HG02678 (cell line): Measurements from ENCODE around the gene KCNIP4.

ENCODE experiments used
- ATAC-seq: cut with Tn5 transposase; IDR thresholded peaks from one replicate; pipeline ENCODE4 v1.9.1; 2021; ENCODE audit warnings: mild to moderate bottlenecking, moderate library complexity; ENCODE audit not compliant: unreplicated experiment

KCNIP4 gene

GRCh38 chr4:20889901-20890300 is 1058.7 kb downstream of the KCNIP4 start:
- ATAC-seq, result no peak

- no peak for ATAC-seq
Measured at GRCh38 chr4:20883677-20884076, 1064.9 kb downstream of the KCNIP4 start.

- no peak for ATAC-seq
Measured at GRCh38 chr4:20883231-20883630, 1065.3 kb downstream of the KCNIP4 start.

DNA sequence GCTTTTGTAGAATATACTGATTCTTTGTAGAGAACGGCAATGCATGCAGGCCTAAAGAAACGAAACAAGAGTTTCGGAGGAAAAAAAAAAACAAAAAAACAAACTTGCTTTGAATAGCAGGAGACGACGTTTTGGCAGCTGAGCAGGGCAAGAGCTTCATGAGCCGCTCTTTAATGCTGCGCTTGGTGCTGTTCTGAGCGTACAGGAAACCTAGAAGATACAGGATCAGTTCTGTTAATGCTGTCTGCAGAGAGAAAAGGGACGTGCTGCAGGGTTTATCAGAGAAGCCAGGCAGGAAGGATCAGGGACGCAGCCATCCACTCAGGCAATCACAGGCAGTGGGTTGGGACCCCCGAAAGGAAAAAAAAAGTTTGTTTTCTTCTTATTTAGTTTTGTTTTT is 1066.1 kb downstream of the KCNIP4 start:
- no peak for ATAC-seq

- no peak for ATAC-seq
Measured at GRCh38 chr4:20881658-20882057, 1066.9 kb downstream of the KCNIP4 start.

GRCh38 chr4:20878806-20879205 is 1069.8 kb downstream of the KCNIP4 start:
- no peak for ATAC-seq

GRCh38 chr4:20870436-20870835 is 1078.1 kb downstream of the KCNIP4 start:
- no peak for ATAC-seq

GRCh38 chr4:20868108-20868507 is 1080.5 kb downstream of the KCNIP4 start:
- ATAC-seq, result no peak

- no peak for ATAC-seq
Measured at GRCh38 chr4:20860878-20861277, 1087.7 kb downstream of the KCNIP4 start.

GRCh38 chr4:20859097-20859781 is 1089.3 kb downstream of the KCNIP4 start:
- ATAC-seq, result no peak

GRCh38 chr4:20857081-20857480 is 1091.5 kb downstream of the KCNIP4 start:
- no peak for ATAC-seq

DNA sequence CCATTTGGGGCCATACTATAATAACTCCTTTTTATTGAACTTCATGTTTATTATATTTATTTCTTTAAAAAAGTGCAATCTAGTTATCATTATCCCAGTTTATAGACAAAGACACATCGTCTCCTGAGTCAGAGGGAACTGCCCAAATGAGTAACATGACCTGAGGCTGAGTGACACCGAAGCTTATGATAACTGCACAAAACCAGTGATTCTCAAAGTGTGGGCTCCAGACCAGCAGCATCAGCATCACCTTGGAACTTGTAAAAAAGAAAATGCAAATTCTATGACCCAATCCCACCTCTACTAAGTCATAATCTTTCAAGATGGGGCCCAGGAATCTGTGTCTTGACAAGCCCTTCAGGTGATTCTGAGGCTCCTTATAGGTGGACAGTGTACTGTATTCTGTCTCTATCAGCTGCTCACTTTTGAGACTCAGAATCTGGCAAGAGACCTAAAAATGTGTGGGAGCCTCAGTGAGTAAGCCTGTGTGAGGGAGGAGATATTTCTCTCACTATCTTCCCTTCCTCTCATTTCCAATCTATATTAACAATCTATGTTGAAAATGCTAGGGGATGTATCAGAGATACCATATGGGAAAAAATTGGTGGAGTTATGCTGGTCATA is 1101.3 kb downstream of the KCNIP4 start:
- ATAC-seq, result no peak

DNA sequence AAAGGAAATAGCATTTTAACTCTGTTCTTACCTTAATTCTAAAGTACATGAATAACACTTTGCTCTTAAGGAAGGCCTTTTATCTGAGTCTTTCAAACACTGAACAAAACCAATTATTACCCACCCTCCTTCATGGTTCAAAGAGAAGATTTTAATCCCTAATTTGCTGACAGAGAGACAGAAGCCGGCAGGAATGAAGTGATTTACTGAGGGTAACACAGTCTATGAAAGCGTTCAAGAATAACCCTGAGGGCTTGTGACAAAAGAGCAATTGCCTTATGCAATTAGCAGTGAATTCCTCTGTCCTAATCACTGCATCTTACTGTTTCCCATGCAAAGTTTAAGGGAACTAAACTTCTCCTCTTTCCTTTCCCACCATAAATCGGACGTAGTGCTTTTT is 1104.3 kb downstream of the KCNIP4 start:
- no peak for ATAC-seq

DNA sequence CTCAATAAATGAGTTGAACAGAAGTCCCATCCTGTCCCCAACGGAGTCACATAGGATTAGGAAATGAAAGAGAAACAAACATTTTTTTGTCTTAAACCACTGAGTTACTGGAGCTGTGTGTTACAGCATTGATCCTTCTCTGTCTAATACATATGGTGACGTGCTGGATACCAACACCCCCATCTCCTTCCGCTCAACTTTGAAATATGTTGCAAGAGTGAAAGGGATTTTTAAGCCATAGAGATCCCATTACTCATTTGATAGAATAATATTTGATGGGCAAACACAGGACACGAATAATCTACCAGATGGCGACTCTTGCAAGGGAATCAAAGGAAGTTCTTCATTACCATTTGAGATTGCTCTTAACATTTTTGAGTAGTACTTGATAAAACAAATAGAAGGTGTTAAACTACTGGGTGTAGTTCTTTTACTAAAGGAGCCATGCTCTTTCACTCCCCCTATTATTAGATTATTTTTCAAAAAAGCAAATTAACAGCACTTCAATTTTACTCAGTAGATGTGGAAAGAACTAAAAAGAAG is 1107.9 kb downstream of the KCNIP4 start:
- ATAC-seq, result no peak

DNA sequence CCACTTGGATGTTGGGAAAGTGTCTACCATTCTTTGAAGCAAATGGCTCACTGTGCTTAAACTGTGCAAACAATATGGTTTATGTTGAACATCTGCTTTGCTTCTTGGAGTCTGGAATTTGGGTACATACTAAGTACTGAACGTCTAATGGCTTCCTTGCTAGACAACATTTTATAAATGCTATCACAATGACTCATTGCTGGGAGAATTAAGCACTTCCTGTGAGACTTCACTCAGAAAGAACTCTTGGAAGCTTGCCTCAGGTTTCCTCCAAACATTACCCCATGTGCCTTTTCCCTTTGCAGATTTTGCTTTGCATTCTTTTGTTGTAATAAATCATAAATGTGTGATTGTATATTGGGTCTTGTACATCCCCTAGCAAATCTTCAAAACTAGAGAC is 1108.6 kb downstream of the KCNIP4 start:
- no peak for ATAC-seq

DNA sequence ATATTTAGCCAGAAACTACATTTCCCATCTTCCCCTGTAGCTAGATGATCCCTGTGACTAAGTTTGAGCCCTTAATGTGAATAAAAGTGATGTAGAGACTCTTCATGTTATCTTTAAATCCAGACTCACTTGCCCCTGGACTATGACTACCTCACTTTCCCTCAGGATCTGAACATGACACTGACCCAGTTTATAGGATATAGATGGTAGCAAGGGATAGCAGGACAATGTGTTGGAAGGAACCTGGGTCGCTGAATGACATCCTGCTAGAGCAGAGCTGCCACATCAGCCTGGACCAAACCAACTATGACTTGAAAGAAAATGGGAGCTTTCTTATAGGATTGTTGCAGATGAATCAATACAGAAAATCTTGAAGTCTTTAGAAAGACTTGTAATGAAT is 1110.1 kb downstream of the KCNIP4 start:
- ATAC-seq, result no peak

- no peak for ATAC-seq
Measured at GRCh38 chr4:20832826-20833225, 1115.7 kb downstream of the KCNIP4 start.

DNA sequence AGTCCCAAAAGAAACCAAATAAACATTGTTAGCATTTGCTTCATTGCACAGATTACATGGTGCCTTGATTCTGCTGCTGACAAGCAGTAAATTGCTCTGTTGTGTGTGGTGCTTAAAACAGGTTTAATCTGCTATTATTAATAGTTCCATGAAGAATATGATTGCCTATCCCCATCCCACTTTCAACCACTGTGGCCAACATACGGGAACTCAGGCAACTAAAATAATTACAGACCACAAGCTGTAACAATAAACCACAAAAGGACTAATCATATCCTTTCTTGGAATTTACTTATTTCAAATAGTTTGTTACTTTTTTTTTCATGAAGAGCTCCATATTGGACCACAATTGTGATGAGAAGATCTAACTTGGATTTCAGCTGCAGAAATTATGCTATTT is 1116.8 kb downstream of the KCNIP4 start:
- no peak for ATAC-seq

DNA sequence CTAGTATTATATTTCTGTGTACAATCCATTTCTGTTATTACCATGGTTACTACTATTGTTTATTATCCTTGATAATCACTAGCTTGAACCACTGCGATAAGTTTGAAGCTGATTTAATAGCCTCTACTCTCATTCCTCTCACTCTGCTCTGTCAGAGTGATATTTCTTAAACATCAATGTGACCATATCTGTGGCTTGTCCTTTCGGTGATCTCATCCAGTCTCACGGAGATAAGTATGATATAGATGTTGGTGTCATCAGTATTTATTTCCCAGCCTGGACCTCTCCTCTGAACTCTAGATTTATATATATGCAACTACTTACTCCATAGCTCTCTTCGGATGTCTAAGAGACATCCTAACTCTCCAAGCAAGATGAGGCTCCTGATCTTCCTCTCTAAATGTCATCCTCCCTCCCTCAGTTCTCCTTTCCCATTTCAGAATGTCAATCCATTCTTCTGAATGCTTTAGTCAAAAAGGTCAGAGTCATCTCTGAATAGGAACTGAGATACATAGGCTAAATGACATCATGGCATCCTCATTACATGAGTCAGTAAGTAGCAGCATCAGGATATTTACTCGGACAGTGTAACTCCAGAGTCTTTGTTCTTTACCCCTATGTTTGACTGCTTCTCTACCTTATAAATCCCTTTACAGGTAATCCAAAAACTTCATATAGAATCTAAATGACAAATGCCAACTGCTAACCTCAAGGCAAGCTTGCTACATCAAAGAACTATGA is 1118.8 kb downstream of the KCNIP4 start:
- ATAC-seq, result no peak

GRCh38 chr4:20825505-20825904 is 1123.1 kb downstream of the KCNIP4 start:
- no peak for ATAC-seq

GRCh38 chr4:20816287-20816686 is 1132.3 kb downstream of the KCNIP4 start:
- ATAC-seq, result no peak

DNA sequence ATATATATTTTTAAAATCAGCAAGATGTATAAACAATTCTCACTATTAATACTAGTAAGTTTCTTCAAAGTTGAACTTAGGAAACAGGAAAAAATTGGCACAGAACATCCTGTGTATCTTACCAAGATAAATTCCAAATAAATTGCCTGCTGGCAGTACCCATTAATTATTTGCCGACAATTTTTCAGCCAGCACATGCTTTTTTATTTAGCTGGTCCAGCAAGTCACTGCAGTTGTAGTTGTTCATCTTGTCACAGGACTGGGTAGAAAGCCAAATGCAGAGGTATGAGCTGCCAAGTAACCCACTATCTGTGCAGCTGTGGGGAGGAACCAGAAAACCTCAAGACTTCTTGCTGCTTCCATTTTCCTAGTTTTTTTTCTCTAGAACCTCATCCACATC is 1134.9 kb downstream of the KCNIP4 start:
- ATAC-seq, result no peak
